K562 (cell line): Measurements from ENCODE around the gene LIX1L. TPM values are rescaled to one million over a fixed set of nuclear protein-coding genes. Genes with fewer than 3 reads are reported as not detected.
A peak's percentile ranks its signal among the peaks of the same experiment; 100 is the strongest.

Source experiments
- ARHGAP35 ChIP-seq: fragments of 450-650 bp; IDR thresholded peaks from 2 replicates; pipeline ENCODE4 v1.6.1; 2018; ENCODE audit not compliant: partially characterized antibody
- CCNT2 ChIP-seq: IDR thresholded peaks from 2 replicates; pipeline ENCODE4 v1.6.1; 2011; ENCODE audit warnings: borderline replicate concordance, low read depth, mild to moderate bottlenecking, moderate library complexity, mixed read lengths, low read length; ENCODE audit not compliant: insufficient read length; ENCODE audit errors: extremely low read depth
- CREB3 ChIP-seq: fragments of 450-650 bp; conservative IDR thresholded peaks from 2 replicates; pipeline ENCODE4 v1.6.1; 2016; ENCODE audit warnings: missing genetic modification characterization, low read depth, mild to moderate bottlenecking, missing compliant biosample characterization, moderate library complexity
- E2F8 ChIP-seq: fragments of 450-650 bp; IDR thresholded peaks from 2 replicates; pipeline ENCODE4 v1.7.1; 2018; ENCODE audit warnings: mild to moderate bottlenecking, low read depth; ENCODE audit not compliant: partially characterized antibody
- NCOA1 ChIP-seq: fragments of 450-650 bp; IDR thresholded peaks from 2 replicates; pipeline ENCODE4 v1.6.1; 2016; ENCODE audit warnings: low read depth
- NUFIP1 ChIP-seq: fragments of 450-650 bp; IDR thresholded peaks from 2 replicates; pipeline ENCODE4 v1.6.1; 2018; ENCODE audit not compliant: partially characterized antibody
- POLR2AphosphoS5 ChIP-seq: IDR thresholded peaks from 2 replicates; pipeline ENCODE4 v1.6.1; 2011; ENCODE audit warnings: mild to moderate bottlenecking, low read depth, low read length, moderate library complexity; ENCODE audit not compliant: control insufficient read depth, insufficient read depth
- PTRF ChIP-seq: fragments of 450-650 bp; IDR thresholded peaks from 2 replicates; pipeline ENCODE4 v1.6.1; 2016; ENCODE audit warnings: mild to moderate bottlenecking, missing genetic modification characterization, missing compliant biosample characterization
- REST ChIP-seq, 2 experiments: fragments of 450-650 bp; formaldehyde crosslinking in 1 of 2; IDR thresholded peaks; 2 replicates each; pipeline versions ENCODE4 v1.4.0 to v1.6.1; 2014 to 2020; ENCODE audit warnings: mild to moderate bottlenecking in 2 of 2, borderline replicate concordance in 1 of 2, low read depth in 1 of 2
- VEZF1 ChIP-seq: fragments of 200-800 bp; sonication (Bioruptor generic); IDR thresholded peaks from 2 replicates; pipeline ENCODE4 v1.6.1; 2017; ENCODE audit warnings: missing genetic modification characterization, missing compliant biosample characterization
- ZBED1 ChIP-seq: IDR thresholded peaks from 2 replicates; pipeline ENCODE4 v1.6.1; 2014
- ZNF444 ChIP-seq: fragments of 250-450 bp; sonication (Bioruptor Pico); IDR thresholded peaks from 2 replicates; pipeline ENCODE4 v1.4.0; 2020; ENCODE audit warnings: mild to moderate bottlenecking, moderate library complexity
- polyA plus RNA-seq, 8 experiments: library from polyadenylated mRNA; depleted of rRNA in 4 of 8; stranded (reverse) in 5 of 8; unstranded in 3 of 8; fragments of >200 nt; fragmentation: Nextera tagmentation in 2 of 8; fragmentation: Illumina TruSeq in 1 of 8; extraction: Ambion mirVana in 2 of 8; extraction: Trizol in 1 of 8; gene quantifications; 2 replicates each; pipeline versions ENCODE4 v1.2.1 to v1.2.3, GENCODE V29; 2011 to 2014; ENCODE audit warnings: inconsistent platforms in 1 of 8, missing spikeins in 1 of 8
- total RNA-seq, 7 experiments: library from RNA; depleted of rRNA in 6 of 7; stranded (reverse); fragments of >200 nt in 6 of 7; fragmentation: Illumina TruSeq in 2 of 7; extraction: Trizol in 2 of 7; gene quantifications; 2 replicates each; pipeline versions ENCODE4 v1.2.1 to v1.2.3, GENCODE V29; 2011 to 2021; ENCODE audit warnings: low replicate concordance in 1 of 7

LIX1L gene
- total and polyA plus RNA-seq, 9 of the 15 experiments (the other 6 are each of a cell fraction or from before 2014, with no cell fraction given) = 4.6 to 26.5 (median 12.5) TPM

- TF ChIP-seq REST (IDR thresholded peaks at IDR 0.05; ENCODE audit: borderline replicate concordance) = peak; percentile 12; the same call in 1 of the 2 replicates
- TF ChIP-seq REST (CRISPR knock-in tag; IDR thresholded peaks at IDR 0.05; ENCODE audit: low read depth) = no peak
- peak; percentile 17 for TF ChIP-seq CCNT2
- TF ChIP-seq E2F8 = peak; percentile 58
- no peak for TF ChIP-seq NCOA1
- peak; percentile 21; the same call in 1 of the 2 replicates for TF ChIP-seq POLR2AphosphoS5
- TF ChIP-seq ZBED1 = no peak
- TF ChIP-seq PTRF (tag) = no peak
- TF ChIP-seq ARHGAP35 = no peak
- TF ChIP-seq VEZF1 (CRISPR knock-in tag) = no peak
- no peak for TF ChIP-seq CREB3 (tag)
- no peak for TF ChIP-seq NUFIP1
- TF ChIP-seq ZNF444 (CRISPR knock-in tag) = no peak
These were observed 38.6 kb downstream of the LIX1L start (continued) for GRCh38 chr1:145918992-145919939.
